A673 (cell line): ENCODE results near the gene FAS. TPM values are rescaled to one million over a fixed set of nuclear protein-coding genes. Genes with fewer than 3 reads are reported as not detected.
A peak's percentile ranks its signal among the peaks of the same experiment; 100 is the strongest.

ENCODE experiments used
- BruUV-seq: library from RNA; stranded (reverse); fragments of 400-500 nt; replicated peaks from 2 replicates; lab custom pipeline; 2021; lab: Mats Ljungman, UMichigan
- CTCF ChIA-PET: fragments of 300-600 bp; sonication (Branson Sonifier 250); formaldehyde crosslinking; loops from one replicate; lab custom pipeline; 2022; ENCODE audit warnings: antibody characterized with exemption; lab: Charles Lee
- POLR2A ChIA-PET: fragments of 300-600 bp; sonication (Branson Sonifier 250); formaldehyde crosslinking; loops from one replicate; lab custom pipeline; 2022; ENCODE audit warnings: antibody characterized with exemption; ENCODE audit not compliant: low non-redundant PET; lab: Charles Lee
- DNase-seq: peaks from one replicate; pipeline ENCODE4 v3.0.0-alpha.2; 2015; ENCODE audit warnings: low spot score
- H3K27ac ChIP-seq: fragments of 200-600 bp; sonication (generic); 2 replicates; pipeline ENCODE4 v1.5.1; 2016; ENCODE audit warnings: mixed run types, low read depth, mild to moderate bottlenecking, mixed read lengths, antibody characterized with exemption, low read length; ENCODE audit not compliant: poor library complexity, severe bottlenecking
- H3K27me3 ChIP-seq: fragments of 200-600 bp; sonication (generic); replicated peaks from 2 replicates; pipeline ENCODE4 v1.6.1; 2017; ENCODE audit warnings: mixed run types, low read depth, mild to moderate bottlenecking, mixed read lengths, antibody characterized with exemption, low read length; ENCODE audit not compliant: insufficient read depth, poor library complexity
- H3K36me3 ChIP-seq: fragments of 200-600 bp; sonication (generic); 2 replicates; pipeline ENCODE4 v1.6.1; 2016; ENCODE audit warnings: mixed run types, mild to moderate bottlenecking, mixed read lengths, antibody characterized with exemption, low read length; ENCODE audit not compliant: insufficient read depth, poor library complexity, severe bottlenecking
- H3K4me1 ChIP-seq: fragments of 200-600 bp; sonication (generic); 2 replicates; pipeline ENCODE4 v1.6.1; 2017; ENCODE audit warnings: mixed run types, mild to moderate bottlenecking, mixed read lengths, antibody characterized with exemption, low read length; ENCODE audit not compliant: insufficient read depth, poor library complexity, severe bottlenecking
- H3K4me3 ChIP-seq: fragments of 200-600 bp; sonication (generic); 2 replicates; pipeline ENCODE4 v1.5.1; 2016; ENCODE audit warnings: low read depth, mixed run types, mild to moderate bottlenecking, mixed read lengths, low read length; ENCODE audit not compliant: poor library complexity, severe bottlenecking
- H3K9me3 ChIP-seq: fragments of 200-600 bp; sonication (generic); 2 replicates; pipeline ENCODE4 v1.6.1; 2016; ENCODE audit warnings: mixed run types, low read depth, mild to moderate bottlenecking, mixed read lengths, antibody characterized with exemption, low read length; ENCODE audit not compliant: poor library complexity, severe bottlenecking
- EZH2 ChIP-seq: fragments of 200-600 bp; sonication (generic); IDR thresholded peaks from 2 replicates; pipeline ENCODE4 v1.6.1; 2017; ENCODE audit warnings: borderline replicate concordance, low read depth, mild to moderate bottlenecking, mixed read lengths, antibody characterized with exemption, low read length; ENCODE audit not compliant: poor library complexity, severe bottlenecking
- intact Hi-C: fragments of 100-400 bp; cut with micrococcal nuclease; formaldehyde crosslinking; loops from one replicate; pipeline ENCODE4 v1.10.0; 2022; ENCODE audit not compliant: unreplicated experiment
- total RNA-seq: library from RNA; stranded (reverse); gene quantifications from 2 replicates; pipeline ENCODE4 v1.2.3, GENCODE V29; 2021
- TF ChIP-seq, protein P1 (sequence below): fragments of 300-800, 200-600 bp; sonication (generic); conservative IDR thresholded peaks from 2 replicates; pipeline ENCODE4 v1.5.1; 2017; ENCODE audit warnings: low read depth, mild to moderate bottlenecking, antibody characterized with exemption, low read length, moderate library complexity, mixed read lengths

Gene FAS
- total RNA-seq, 1 experiment from 2014 or later: 30.4 TPM

- BruUV-seq: no TSS peak
- peaks cover 47% of the 10 kb centered on the region for H3K4me1 ChIP-seq
- intact Hi-C loops: no loop called here
- ChIA-PET CTCF (no interaction called here), POLR2A (no interaction called here)
- no peaks in the 10 kb centered on the region for H3K9me3 ChIP-seq
- DNase-seq: no peak
- peak overlapping the region; percentile 7 for H3K27ac ChIP-seq
- no peaks in the 10 kb centered on the region for H3K36me3 ChIP-seq
- TF ChIP-seq, protein P1, sequence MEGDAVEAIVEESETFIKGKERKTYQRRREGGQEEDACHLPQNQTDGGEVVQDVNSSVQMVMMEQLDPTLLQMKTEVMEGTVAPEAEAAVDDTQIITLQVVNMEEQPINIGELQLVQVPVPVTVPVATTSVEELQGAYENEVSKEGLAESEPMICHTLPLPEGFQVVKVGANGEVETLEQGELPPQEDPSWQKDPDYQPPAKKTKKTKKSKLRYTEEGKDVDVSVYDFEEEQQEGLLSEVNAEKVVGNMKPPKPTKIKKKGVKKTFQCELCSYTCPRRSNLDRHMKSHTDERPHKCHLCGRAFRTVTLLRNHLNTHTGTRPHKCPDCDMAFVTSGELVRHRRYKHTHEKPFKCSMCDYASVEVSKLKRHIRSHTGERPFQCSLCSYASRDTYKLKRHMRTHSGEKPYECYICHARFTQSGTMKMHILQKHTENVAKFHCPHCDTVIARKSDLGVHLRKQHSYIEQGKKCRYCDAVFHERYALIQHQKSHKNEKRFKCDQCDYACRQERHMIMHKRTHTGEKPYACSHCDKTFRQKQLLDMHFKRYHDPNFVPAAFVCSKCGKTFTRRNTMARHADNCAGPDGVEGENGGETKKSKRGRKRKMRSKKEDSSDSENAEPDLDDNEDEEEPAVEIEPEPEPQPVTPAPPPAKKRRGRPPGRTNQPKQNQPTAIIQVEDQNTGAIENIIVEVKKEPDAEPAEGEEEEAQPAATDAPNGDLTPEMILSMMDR: no peak
- no peak for TF ChIP-seq EZH2
- no peak overlapping the region for H3K4me3 ChIP-seq
- H3K27me3 ChIP-seq: no peaks in the 10 kb centered on the region
Observed at GRCh38 chr10:88996927-88997326, 6.3 kb downstream of the FAS start.

DNA sequence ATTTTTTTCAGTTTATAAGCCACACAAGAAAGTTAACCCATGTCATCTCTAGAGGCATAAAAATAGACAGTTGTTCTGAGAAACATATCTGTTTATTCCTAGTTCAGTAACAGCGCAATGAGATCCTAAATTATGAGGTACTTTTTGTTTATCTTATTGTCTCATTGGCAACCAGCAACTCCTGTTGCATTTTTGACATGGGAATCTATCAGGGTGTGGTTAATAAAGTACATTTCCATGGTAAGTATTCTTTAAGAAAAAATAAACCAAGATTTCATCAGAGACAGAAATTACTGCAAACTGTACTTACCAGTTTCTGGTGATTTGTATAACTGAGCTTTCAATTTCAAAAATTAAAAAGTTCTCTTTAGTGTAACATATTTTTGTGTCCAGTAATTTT is 9.0 kb downstream of the FAS start:
- no peak for DNase-seq
- ChIA-PET CTCF (no interaction called here), POLR2A (no interaction called here)
- Histone ChIP-seq H3K9me3 (no peaks in the 10 kb centered on the region), H3K36me3 (peaks cover 15% of the 10 kb centered on the region), H3K27ac (no peak overlapping the region), H3K4me3 (no peak overlapping the region), H3K27me3 (no peaks in the 10 kb centered on the region), H3K4me1 (peaks cover 43% of the 10 kb centered on the region)
- no TSS peak for BruUV-seq
- intact Hi-C loops: no loop called here
- no peak for TF ChIP-seq EZH2
- TF ChIP-seq, protein P1: no peak

- intact Hi-C loops: no loop called here
- Histone ChIP-seq H3K9me3 (no peaks in the 10 kb centered on the region), H3K4me3 (no peak overlapping the region)
Observed at GRCh38 chr10:89001024-89001728, 10.6 kb downstream of the FAS start.

More at GRCh38 chr10:89001024-89001728, 10.6 kb downstream of the FAS start:
- CTCF ChIA-PET: no interaction called here
- no peaks in the 10 kb centered on the region for H3K27me3 ChIP-seq
- DNase-seq: no peak
- POLR2A ChIA-PET: no interaction called here
- peaks cover 24% of the 10 kb centered on the region for H3K36me3 ChIP-seq
- no peak for TF ChIP-seq EZH2
- TF ChIP-seq, protein P1: no peak
- peak overlapping the region; percentile 41 for H3K27ac ChIP-seq
- peaks cover 30% of the 10 kb centered on the region for H3K4me1 ChIP-seq
- BruUV-seq: no TSS peak
